ENCODE measurements around the gene SNX9. TPM values are rescaled to one million over a fixed set of nuclear protein-coding genes. Genes with fewer than 3 reads are reported as not detected.
A peak's percentile ranks its signal among the peaks of the same experiment; 100 is the strongest.
"Not testable (repeated sequence)": the region's sequence is repeated elsewhere in the genome, so short reads cannot be mapped to it uniquely, and the experiment has no call there.

SNX9 gene
- total and polyA plus RNA-seq, 4 donors = 19.3 to 27.6 (median 23.3) TPM

GRCh38 chr6:157941101-157941863, 118.2 kb downstream of the SNX9 start:
- no peaks in the 10 kb centered on the region for H3K9me3 ChIP-seq (ENCODE audit: control insufficient read depth, insufficient read depth, low read length)
- peak in 3 of 6 donors; percentile 6 to 62 (median 16) for DNase-seq (ENCODE audit: low read depth in 4 of 6, low spot score in 6 of 6)
- peak overlapping the region; percentile 21 for H3K27ac ChIP-seq (ENCODE audit: low read depth, low read length)
- no peaks in the 10 kb centered on the region for H3K27me3 ChIP-seq (ENCODE audit: control insufficient read depth, insufficient read depth, low read length)
- peaks cover 13% of the 10 kb centered on the region for H3K4me1 ChIP-seq (ENCODE audit: control insufficient read depth, insufficient read depth, low read length)
- no peak overlapping the region for H3K4me3 ChIP-seq (ENCODE audit: low read depth, low read length)
- 60% methylated on average over 8 of the region's 13 CpGs for WGBS (ENCODE audit: insufficient coverage)
- peaks cover 38% of the 10 kb centered on the region for H3K36me3 ChIP-seq (ENCODE audit: control insufficient read depth, insufficient read depth, low read length)

GRCh38 chr6:157942351-157942750, 119.3 kb downstream of the SNX9 start:
- DNase-seq (ENCODE audit: low read depth in 4 of 6, low spot score in 6 of 6) = no peak
- H3K9me3 ChIP-seq (ENCODE audit: control insufficient read depth, insufficient read depth, low read length) = no peaks in the 10 kb centered on the region
- no peaks in the 10 kb centered on the region for H3K27me3 ChIP-seq (ENCODE audit: control insufficient read depth, insufficient read depth, low read length)
- WGBS (ENCODE audit: insufficient coverage) = 89% methylated on average over 13 of the region's 14 CpGs
- no peak overlapping the region for H3K27ac ChIP-seq (ENCODE audit: low read depth, low read length)
- H3K4me3 ChIP-seq (ENCODE audit: low read depth, low read length) = no peak overlapping the region
- H3K36me3 ChIP-seq (ENCODE audit: control insufficient read depth, insufficient read depth, low read length) = peaks cover 38% of the 10 kb centered on the region
- peaks cover 13% of the 10 kb centered on the region for H3K4me1 ChIP-seq (ENCODE audit: control insufficient read depth, insufficient read depth, low read length)

- Histone ChIP-seq H3K9me3 (ENCODE audit: control insufficient read depth, insufficient read depth, low read length) (no peaks in the 10 kb centered on the region), H3K27me3 (ENCODE audit: control insufficient read depth, insufficient read depth, low read length) (no peaks in the 10 kb centered on the region), H3K36me3 (ENCODE audit: control insufficient read depth, insufficient read depth, low read length) (peaks cover 38% of the 10 kb centered on the region), H3K27ac (ENCODE audit: low read depth, low read length) (no peak overlapping the region), H3K4me3 (ENCODE audit: low read depth, low read length) (no peak overlapping the region), H3K4me1 (ENCODE audit: control insufficient read depth, insufficient read depth, low read length) (peaks cover 13% of the 10 kb centered on the region)
- WGBS (ENCODE audit: insufficient coverage) = 93% methylated on average over 12 of the region's 16 CpGs
- DNase-seq (ENCODE audit: low read depth in 4 of 6, low spot score in 6 of 6) = no peak
These were observed 120.4 kb downstream of the SNX9 start for GRCh38 chr6:157943249-157943963.

- WGBS (ENCODE audit: insufficient coverage) = 98% methylated on average over 8 of the region's 15 CpGs
- Histone ChIP-seq H3K27ac (ENCODE audit: low read depth, low read length) (no peak overlapping the region), H3K27me3 (ENCODE audit: control insufficient read depth, insufficient read depth, low read length) (no peaks in the 10 kb centered on the region), H3K4me3 (ENCODE audit: low read depth, low read length) (no peak overlapping the region), H3K9me3 (ENCODE audit: control insufficient read depth, insufficient read depth, low read length) (no peaks in the 10 kb centered on the region), H3K36me3 (ENCODE audit: control insufficient read depth, insufficient read depth, low read length) (peaks cover 36% of the 10 kb centered on the region), H3K4me1 (ENCODE audit: control insufficient read depth, insufficient read depth, low read length) (peaks cover 13% of the 10 kb centered on the region)
- no peak for DNase-seq (ENCODE audit: low read depth in 4 of 6, low spot score in 6 of 6)
These were observed 120.9 kb downstream of the SNX9 start for GRCh38 chr6:157943964-157944283.

- Histone ChIP-seq H3K4me1 (ENCODE audit: control insufficient read depth, insufficient read depth, low read length) (peaks cover 13% of the 10 kb centered on the region), H3K9me3 (ENCODE audit: control insufficient read depth, insufficient read depth, low read length) (peaks cover 2% of the 10 kb centered on the region), H3K4me3 (ENCODE audit: low read depth, low read length) (no peak overlapping the region), H3K27ac (ENCODE audit: low read depth, low read length) (no peak overlapping the region), H3K36me3 (ENCODE audit: control insufficient read depth, insufficient read depth, low read length) (peaks cover 31% of the 10 kb centered on the region), H3K27me3 (ENCODE audit: control insufficient read depth, insufficient read depth, low read length) (no peaks in the 10 kb centered on the region)
- WGBS (ENCODE audit: insufficient coverage) = 86% methylated on average over 7 of the region's 14 CpGs
- DNase-seq (ENCODE audit: low read depth in 4 of 6, low spot score in 6 of 6) = no peak
These were observed 122.2 kb downstream of the SNX9 start for GRCh38 chr6:157944983-157945931.

GRCh38 chr6:157946053-157946617, 123.1 kb downstream of the SNX9 start:
- no peak overlapping the region for H3K4me3 ChIP-seq (ENCODE audit: low read depth, low read length)
- H3K4me1 ChIP-seq (ENCODE audit: control insufficient read depth, insufficient read depth, low read length) = peaks cover 11% of the 10 kb centered on the region
- H3K27ac ChIP-seq (ENCODE audit: low read depth, low read length) = no peak overlapping the region
- peaks cover 2% of the 10 kb centered on the region for H3K9me3 ChIP-seq (ENCODE audit: control insufficient read depth, insufficient read depth, low read length)
- no peaks in the 10 kb centered on the region for H3K27me3 ChIP-seq (ENCODE audit: control insufficient read depth, insufficient read depth, low read length)
- 100% methylated on average over 4 of the region's 6 CpGs for WGBS (ENCODE audit: insufficient coverage)
- DNase-seq (ENCODE audit: low read depth in 4 of 6, low spot score in 6 of 6) = no peak
- peaks cover 31% of the 10 kb centered on the region for H3K36me3 ChIP-seq (ENCODE audit: control insufficient read depth, insufficient read depth, low read length)

- WGBS (ENCODE audit: insufficient coverage) = 86% methylated on average over 4 of the region's 5 CpGs
- peaks cover 2% of the 10 kb centered on the region for H3K9me3 ChIP-seq (ENCODE audit: control insufficient read depth, insufficient read depth, low read length)
These were observed 124.0 kb downstream of the SNX9 start for GRCh38 chr6:157946865-157947532.

GRCh38 chr6:157950899-157951298, 127.9 kb downstream of the SNX9 start:
- not testable (repeated sequence) for H3K9me3 ChIP-seq (ENCODE audit: control insufficient read depth, insufficient read depth, low read length); H3K36me3 ChIP-seq (ENCODE audit: control insufficient read depth, insufficient read depth, low read length); H3K27me3 ChIP-seq (ENCODE audit: control insufficient read depth, insufficient read depth, low read length); H3K4me1 ChIP-seq (ENCODE audit: control insufficient read depth, insufficient read depth, low read length); H3K27ac ChIP-seq (ENCODE audit: low read depth, low read length); H3K4me3 ChIP-seq (ENCODE audit: low read depth, low read length); DNase-seq (ENCODE audit: low read depth in 4 of 6, low spot score in 6 of 6)
- WGBS (ENCODE audit: insufficient coverage) = no CpG with 5 or more reads among the region's 1 CpG

More at GRCh38 chr6:157946865-157947532, 124.0 kb downstream of the SNX9 start:
- peak in 5 of 6 donors; percentile 28 to 83 (median 44) for DNase-seq (ENCODE audit: low read depth in 4 of 6, low spot score in 6 of 6)
- H3K36me3 ChIP-seq (ENCODE audit: control insufficient read depth, insufficient read depth, low read length) = peaks cover 28% of the 10 kb centered on the region
- no peak overlapping the region for H3K27ac ChIP-seq (ENCODE audit: low read depth, low read length)
- no peaks in the 10 kb centered on the region for H3K27me3 ChIP-seq (ENCODE audit: control insufficient read depth, insufficient read depth, low read length)
- no peak overlapping the region for H3K4me3 ChIP-seq (ENCODE audit: low read depth, low read length)
- peaks cover 6% of the 10 kb centered on the region for H3K4me1 ChIP-seq (ENCODE audit: control insufficient read depth, insufficient read depth, low read length)

GRCh38 chr6:157951828-157952227, 128.8 kb downstream of the SNX9 start:
- peaks cover 7% of the 10 kb centered on the region for H3K4me1 ChIP-seq (ENCODE audit: control insufficient read depth, insufficient read depth, low read length)
- no peak for DNase-seq (ENCODE audit: low read depth in 4 of 6, low spot score in 6 of 6)
- H3K4me3 ChIP-seq (ENCODE audit: low read depth, low read length) = no peak overlapping the region
- H3K9me3 ChIP-seq (ENCODE audit: control insufficient read depth, insufficient read depth, low read length) = peaks cover 2% of the 10 kb centered on the region
- 96% methylated on average over 7 of the region's 9 CpGs for whole genome bisulfite sequencing (ENCODE audit: insufficient coverage)
- no peaks in the 10 kb centered on the region for H3K36me3 ChIP-seq (ENCODE audit: control insufficient read depth, insufficient read depth, low read length)
- no peaks in the 10 kb centered on the region for H3K27me3 ChIP-seq (ENCODE audit: control insufficient read depth, insufficient read depth, low read length)
- no peak overlapping the region for H3K27ac ChIP-seq (ENCODE audit: low read depth, low read length)

Measured in spinal cord (tissue), 10 donors.